Peyer's patch (tissue), 4 donors: ENCODE measurements around the gene TCEAL9. TPM values are rescaled to one million over a fixed set of nuclear protein-coding genes. Genes with fewer than 3 reads are reported as not detected.

Experiments
- DNase-seq, 3 donors: peaks; one replicate each; pipeline ENCODE4 v3.0.0-alpha.2; 2017 to 2019
- H3K27ac ChIP-seq, 4 donors: fragments of 200-600 bp; sonication (generic); one replicate each; pipeline ENCODE4 v1.5.1; 2016 to 2019
- H3K27me3 ChIP-seq, 2 donors: fragments of 200-600 bp; sonication (generic); one replicate each; pipeline ENCODE4 v1.5.1; 2019
- H3K36me3 ChIP-seq, 3 donors: fragments of 200-600 bp; sonication (generic); one replicate each; pipeline ENCODE4 v1.5.1; 2016 to 2019
- H3K4me1 ChIP-seq, 4 donors: fragments of 200-600 bp; sonication (generic); one replicate each; pipeline ENCODE4 v1.5.1; 2016 to 2019
- H3K4me3 ChIP-seq, 4 donors: fragments of 200-600 bp; sonication (generic); 1 replicate in 3 of 4; 2 replicates in 1 of 4; pipeline ENCODE4 v1.5.1; 2016 to 2019; ENCODE audit warnings: mild to moderate bottlenecking in 1 of 4
- H3K9me3 ChIP-seq, 4 donors: fragments of 200-600 bp; sonication (generic); one replicate each; pipeline ENCODE4 v1.5.1; 2016 to 2019; ENCODE audit warnings: mild to moderate bottlenecking in 1 of 4
- CTCF ChIP-seq, 6 experiments: fragments of 450-650 bp in 4 of 6; fragments of 200-600 bp in 2 of 6; sonication (generic) in 1 of 6; IDR thresholded peaks; one replicate each; pipeline ENCODE4 v1.5.1; 2017 to 2019; ENCODE audit warnings: antibody characterized with exemption in 6 of 6, mild to moderate bottlenecking in 3 of 6, moderate library complexity in 1 of 6
- POLR2A ChIP-seq, 2 donors: fragments of 450-650 bp; IDR thresholded peaks; one replicate each; pipeline ENCODE4 v1.5.1; 2017; ENCODE audit warnings: antibody characterized with exemption in 2 of 2, mild to moderate bottlenecking in 2 of 2, moderate library complexity in 2 of 2
- total RNA-seq, 4 donors: library from RNA; depleted of rRNA; stranded (reverse); fragments of >200 nt; gene quantifications; one replicate each; pipeline ENCODE4 v1.1.0, GENCODE V29; 2016

The TCEAL9 gene
- total RNA-seq, 4 donors from 2014 or later = 4.2 to 33.0 (median 9.7) TPM

- Histone ChIP-seq H3K9me3 (no peaks in the 10 kb centered on the region), H3K27me3 (no peaks in the 10 kb centered on the region), H3K36me3 (no peaks in the 10 kb centered on the region), H3K4me1 (no peaks in the 10 kb centered on the region), H3K4me3 (no peak overlapping the region), H3K27ac (no peak overlapping the region)
- DNase-seq = no peak
- TF ChIP-seq POLR2A (IDR thresholded peaks at IDR 0.05) (no peak), CTCF (IDR thresholded peaks at IDR 0.05) (no peak)
These were observed 6.2 kb downstream of the TCEAL9 start for GRCh38 chrX:103362474-103362873.

- TF ChIP-seq POLR2A (IDR thresholded peaks at IDR 0.05) = no peak
- no peak for TF ChIP-seq CTCF (IDR thresholded peaks at IDR 0.05)
- no peak for DNase-seq
- H3K27ac ChIP-seq = no peak overlapping the region
- no peaks in the 10 kb centered on the region for H3K27me3 ChIP-seq
- no peaks in the 10 kb centered on the region for H3K36me3 ChIP-seq
- no peaks in the 10 kb centered on the region for H3K4me1 ChIP-seq
- H3K4me3 ChIP-seq = no peak overlapping the region
- no peaks in the 10 kb centered on the region for H3K9me3 ChIP-seq
These were observed 6.7 kb downstream of the TCEAL9 start for GRCh38 chrX:103363046-103363445.

DNA sequence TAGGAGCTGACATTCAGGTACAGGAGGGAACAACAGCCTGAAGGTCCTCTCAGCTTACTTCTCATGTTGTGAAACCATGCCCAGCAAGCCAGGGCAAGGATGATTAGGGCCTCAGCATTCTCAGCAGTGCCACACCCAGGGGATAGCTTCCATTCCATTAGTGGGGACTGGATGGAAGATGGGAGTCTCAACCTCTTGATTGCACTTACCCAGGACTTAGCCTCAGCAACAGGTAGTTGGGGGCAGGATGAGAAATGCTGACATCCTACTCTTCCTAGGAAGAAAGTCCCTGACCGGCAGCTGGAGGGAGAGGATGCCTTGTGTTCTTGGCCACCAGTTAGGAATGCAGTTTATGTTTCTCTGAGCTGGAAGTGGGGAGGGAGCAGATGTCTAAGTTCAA lies 11.2 kb downstream of the TCEAL9 start:
- no peak overlapping the region for H3K27ac ChIP-seq

DNA sequence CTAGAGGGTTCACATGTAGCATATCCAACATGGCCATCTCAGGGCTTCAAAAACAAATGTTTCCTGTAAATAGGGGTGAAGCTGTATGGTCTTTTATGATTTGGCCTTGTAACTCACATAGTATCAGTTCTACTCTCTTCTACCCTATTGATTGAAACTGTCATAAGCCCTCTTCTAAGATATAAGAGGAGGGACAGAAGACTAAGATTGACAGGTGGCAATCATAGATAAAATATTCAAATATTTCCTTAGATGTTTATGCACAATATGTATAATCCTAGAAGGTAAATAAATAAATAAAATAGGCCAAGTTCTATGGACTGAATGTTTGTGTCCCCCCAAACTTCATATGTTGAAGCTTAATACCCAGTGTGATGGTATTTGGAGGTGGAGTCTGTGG lies 13.2 kb downstream of the TCEAL9 start:
- Histone ChIP-seq H3K27me3 (no peaks in the 10 kb centered on the region), H3K27ac (no peak overlapping the region), H3K4me3 (no peak overlapping the region), H3K4me1 (no peaks in the 10 kb centered on the region), H3K9me3 (no peaks in the 10 kb centered on the region), H3K36me3 (no peaks in the 10 kb centered on the region)
- DNase-seq = no peak
- TF ChIP-seq POLR2A (IDR thresholded peaks at IDR 0.05) (no peak), CTCF (IDR thresholded peaks at IDR 0.05) (no peak)

More for the DNA sequence above, 11.2 kb downstream of the TCEAL9 start:
- Histone ChIP-seq H3K4me1 (no peaks in the 10 kb centered on the region), H3K4me3 (no peak overlapping the region), H3K36me3 (no peaks in the 10 kb centered on the region), H3K27me3 (no peaks in the 10 kb centered on the region), H3K9me3 (no peaks in the 10 kb centered on the region)
- no peak for DNase-seq
- no peak for TF ChIP-seq POLR2A (IDR thresholded peaks at IDR 0.05)
- no peak for TF ChIP-seq CTCF (IDR thresholded peaks at IDR 0.05)

- TF ChIP-seq CTCF (IDR thresholded peaks at IDR 0.05) (no peak), POLR2A (IDR thresholded peaks at IDR 0.05) (no peak)
- DNase-seq = no peak
- H3K9me3 ChIP-seq = no peaks in the 10 kb centered on the region
- no peaks in the 10 kb centered on the region for H3K36me3 ChIP-seq
- no peak overlapping the region for H3K27ac ChIP-seq
- H3K27me3 ChIP-seq = no peaks in the 10 kb centered on the region
- no peak overlapping the region for H3K4me3 ChIP-seq
- no peaks in the 10 kb centered on the region for H3K4me1 ChIP-seq
These were observed 16.6 kb downstream of the TCEAL9 start for GRCh38 chrX:103372886-103373285.

DNA sequence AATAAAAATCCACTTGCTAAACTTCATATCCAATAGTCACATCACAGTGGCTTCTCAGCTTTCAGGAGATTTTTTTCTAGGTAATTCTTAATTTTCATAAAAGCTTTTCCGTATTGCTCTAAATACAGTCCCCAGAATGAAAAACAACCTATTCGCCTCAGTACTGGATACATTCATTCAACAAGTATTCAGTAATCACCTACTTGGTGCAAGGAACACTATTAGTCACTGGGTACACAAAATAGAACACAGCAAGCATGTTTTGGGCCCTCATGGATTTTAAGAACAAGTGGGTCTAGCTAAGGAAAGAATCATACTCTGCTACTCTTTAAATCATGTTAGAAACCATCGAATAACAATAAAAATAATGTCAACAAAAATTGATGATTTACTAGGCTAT lies 17.3 kb downstream of the TCEAL9 start:
- DNase-seq = no peak
- Histone ChIP-seq H3K4me3 (no peak overlapping the region), H3K27ac (no peak overlapping the region), H3K36me3 (no peaks in the 10 kb centered on the region), H3K9me3 (no peaks in the 10 kb centered on the region), H3K27me3 (no peaks in the 10 kb centered on the region), H3K4me1 (no peaks in the 10 kb centered on the region)
- TF ChIP-seq POLR2A (IDR thresholded peaks at IDR 0.05) = no peak
- no peak for TF ChIP-seq CTCF (IDR thresholded peaks at IDR 0.05)
